ENCODE data around the gene CDK5RAP1. TPM values are rescaled to one million over a fixed set of nuclear protein-coding genes. Genes with fewer than 3 reads are reported as not detected.

The CDK5RAP1 gene
- total RNA-seq, 1 experiment from 2014 or later, result 56.3 TPM

- no peaks in the 10 kb centered on the region for H3K4me1 Mint-ChIP-seq
- POLR2A ChIA-PET, result no interaction called here
- no peak overlapping the region for H3K27ac Mint-ChIP-seq
- H3K27me3 Mint-ChIP-seq (ENCODE audit: low read depth), result no peaks in the 10 kb centered on the region
- CTCF ChIA-PET, result no interaction called here
- no peak for TF ChIP-seq SMAD4 (CRISPR knock-in tag; IDR thresholded peaks at IDR 0.05)
- TF ChIP-seq ARID4B (CRISPR knock-in tag; IDR thresholded peaks at IDR 0.05; ENCODE audit: borderline replicate concordance), result no peak
- TF ChIP-seq CDX4 (CRISPR knock-in tag; IDR thresholded peaks at IDR 0.05; ENCODE audit: borderline replicate concordance), result no peak
- TF ChIP-seq CREM (CRISPR knock-in tag; IDR thresholded peaks at IDR 0.05), result no peak
- no peak for TF ChIP-seq RORB (CRISPR knock-in tag; IDR thresholded peaks at IDR 0.05)
- no peak for TF ChIP-seq ZNF396 (CRISPR knock-in tag; IDR thresholded peaks at IDR 0.05; ENCODE audit: borderline replicate concordance)
- peak; percentile 56 for TF ChIP-seq GABPB1 (CRISPR knock-in tag; IDR thresholded peaks at IDR 0.05)
- DNase-seq (ENCODE audit: low spot score), result no peak
- no peaks in the 10 kb centered on the region for H3K36me3 Mint-ChIP-seq
- no peaks in the 10 kb centered on the region for H3K9me3 Mint-ChIP-seq
- no peak overlapping the region for H3K4me3 Mint-ChIP-seq
- ATAC-seq, result no peak
Observed at GRCh38 chr20:33339515-33340058, 61.7 kb downstream of the CDK5RAP1 start.

- H3K27ac Mint-ChIP-seq, result no peak overlapping the region
- H3K36me3 Mint-ChIP-seq, result no peaks in the 10 kb centered on the region
- no peaks in the 10 kb centered on the region for H3K9me3 Mint-ChIP-seq
- ChIA-PET POLR2A (no interaction called here), CTCF (no interaction called here)
- ATAC-seq (no peak), DNase-seq (ENCODE audit: low spot score) (no peak)
- H3K4me1 Mint-ChIP-seq, result no peaks in the 10 kb centered on the region
- no peaks in the 10 kb centered on the region for H3K27me3 Mint-ChIP-seq (ENCODE audit: low read depth)
- TF ChIP-seq EMX1 (CRISPR knock-in tag; IDR thresholded peaks at IDR 0.05) (no peak), ZNF121 (CRISPR knock-in tag; IDR thresholded peaks at IDR 0.05) (peak; percentile 72; the same call in 1 of the 2 replicates)
- H3K4me3 Mint-ChIP-seq, result no peak overlapping the region
Observed at GRCh38 chr20:33338467-33339258, 62.7 kb downstream of the CDK5RAP1 start.

- Mint-ChIP-seq H3K4me3 (no peak overlapping the region), H3K27ac (no peak overlapping the region), H3K27me3 (ENCODE audit: low read depth) (no peaks in the 10 kb centered on the region), H3K4me1 (no peaks in the 10 kb centered on the region), H3K9me3 (no peaks in the 10 kb centered on the region), H3K36me3 (no peaks in the 10 kb centered on the region)
- ChIA-PET POLR2A (no interaction called here), CTCF (interaction anchor here (1.1 kb wide), 1 partner anchor 392 kb away, joined by 3 read pairs; no protein-coding TSS in a partner anchor)
- TF ChIP-seq ZNF138 (CRISPR knock-in tag; conservative IDR thresholded peaks at IDR 0.05) (no peak), ZNF532 (CRISPR knock-in tag; IDR thresholded peaks at IDR 0.05; ENCODE audit: borderline replicate concordance) (no peak), ELF4 (CRISPR knock-in tag; IDR thresholded peaks at IDR 0.05; ENCODE audit: low read depth) (no peak), ZNF219 (CRISPR knock-in tag; IDR thresholded peaks at IDR 0.05; ENCODE audit: borderline replicate concordance) (no peak)
- ATAC-seq, result no peak
- DNase-seq (ENCODE audit: low spot score), result no peak
Observed at GRCh38 chr20:33337531-33338165, 63.7 kb downstream of the CDK5RAP1 start.

Data from WTC11 (cell line).